Esophagus squamous epithelium (tissue), 4 donors: ENCODE measurements around the gene DAPP1.
A peak's percentile ranks its signal among the peaks of the same experiment; 100 is the strongest.

Experiments
- POLR2A ChIP-seq, 4 donors: fragments of 450-650 bp; IDR thresholded peaks; one replicate each; pipeline ENCODE4 v1.6.1; 2017; ENCODE audit warnings: antibody characterized with exemption in 4 of 4, mild to moderate bottlenecking in 4 of 4, moderate library complexity in 3 of 4
- TF ChIP-seq, protein P1 (sequence below), 6 experiments: fragments of 450-650 bp in 4 of 6; fragments of 200-600 bp in 2 of 6; sonication (generic) in 2 of 6; IDR thresholded peaks; one replicate each; pipeline ENCODE4 v1.5.1; 2016 to 2019; ENCODE audit warnings: antibody characterized with exemption in 6 of 6, mild to moderate bottlenecking in 4 of 6, moderate library complexity in 4 of 6

DNA sequence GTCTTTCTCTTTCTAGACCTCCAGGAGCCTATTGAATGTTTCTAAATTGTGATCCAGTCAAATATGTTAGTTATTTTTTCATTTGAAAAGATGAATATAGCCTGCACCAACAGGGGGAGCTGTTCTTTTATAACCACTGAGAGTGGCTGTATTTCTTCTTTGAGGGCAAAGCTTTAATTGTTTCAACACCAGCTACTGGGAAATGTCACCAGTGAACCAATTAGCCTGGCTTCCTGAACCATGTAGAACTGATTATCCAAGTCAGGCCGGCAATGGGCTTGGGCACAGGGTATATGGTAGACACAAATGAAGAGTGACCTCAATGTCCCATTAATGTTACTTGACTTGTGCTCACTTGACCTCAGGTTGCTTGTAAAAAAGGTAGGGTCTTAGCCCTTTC is 4.8 kb upstream of the DAPP1 start:
- TF ChIP-seq, protein P1, sequence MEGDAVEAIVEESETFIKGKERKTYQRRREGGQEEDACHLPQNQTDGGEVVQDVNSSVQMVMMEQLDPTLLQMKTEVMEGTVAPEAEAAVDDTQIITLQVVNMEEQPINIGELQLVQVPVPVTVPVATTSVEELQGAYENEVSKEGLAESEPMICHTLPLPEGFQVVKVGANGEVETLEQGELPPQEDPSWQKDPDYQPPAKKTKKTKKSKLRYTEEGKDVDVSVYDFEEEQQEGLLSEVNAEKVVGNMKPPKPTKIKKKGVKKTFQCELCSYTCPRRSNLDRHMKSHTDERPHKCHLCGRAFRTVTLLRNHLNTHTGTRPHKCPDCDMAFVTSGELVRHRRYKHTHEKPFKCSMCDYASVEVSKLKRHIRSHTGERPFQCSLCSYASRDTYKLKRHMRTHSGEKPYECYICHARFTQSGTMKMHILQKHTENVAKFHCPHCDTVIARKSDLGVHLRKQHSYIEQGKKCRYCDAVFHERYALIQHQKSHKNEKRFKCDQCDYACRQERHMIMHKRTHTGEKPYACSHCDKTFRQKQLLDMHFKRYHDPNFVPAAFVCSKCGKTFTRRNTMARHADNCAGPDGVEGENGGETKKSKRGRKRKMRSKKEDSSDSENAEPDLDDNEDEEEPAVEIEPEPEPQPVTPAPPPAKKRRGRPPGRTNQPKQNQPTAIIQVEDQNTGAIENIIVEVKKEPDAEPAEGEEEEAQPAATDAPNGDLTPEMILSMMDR (IDR thresholded peaks at IDR 0.05) = peak in 5 of 6 experiments; percentile 50 to 78 (median 56)
- no peak for TF ChIP-seq POLR2A (IDR thresholded peaks at IDR 0.05)
